Adipocyte (in vitro differentiated cells): ENCODE measurements around the gene ZMIZ1.

Experiments
- DNase-seq: peaks from one replicate; pipeline ENCODE4 v3.0.0-alpha.2; 2015; ENCODE audit warnings: low read depth
- H3K27me3 ChIP-seq: replicated peaks from 2 replicates; pipeline ENCODE4 v1.7.0; 2013; ENCODE audit warnings: mild to moderate bottlenecking, low read length, moderate library complexity; ENCODE audit not compliant: control insufficient read depth, insufficient read depth
- H3K36me3 ChIP-seq: 2 replicates; pipeline ENCODE4 v1.7.0; 2013; ENCODE audit warnings: low read length, mild to moderate bottlenecking, moderate library complexity; ENCODE audit not compliant: control insufficient read depth, insufficient read depth, severe bottlenecking
- H3K4me1 ChIP-seq: 2 replicates; pipeline ENCODE4 v1.7.0; 2013; ENCODE audit warnings: mild to moderate bottlenecking, low read length, moderate library complexity; ENCODE audit not compliant: control insufficient read depth, insufficient read depth
- H3K4me3 ChIP-seq: 2 replicates; pipeline ENCODE4 v1.7.0; 2013; ENCODE audit warnings: mild to moderate bottlenecking, low read length, moderate library complexity
- H3K9ac ChIP-seq: 2 replicates; pipeline ENCODE4 v1.7.0; 2013; ENCODE audit warnings: mild to moderate bottlenecking, low read length, moderate library complexity
- H3K9me3 ChIP-seq: 2 replicates; pipeline ENCODE4 v1.7.0; 2013; ENCODE audit warnings: mild to moderate bottlenecking, low read length, moderate library complexity; ENCODE audit not compliant: control insufficient read depth

ZMIZ1 gene

DNA sequence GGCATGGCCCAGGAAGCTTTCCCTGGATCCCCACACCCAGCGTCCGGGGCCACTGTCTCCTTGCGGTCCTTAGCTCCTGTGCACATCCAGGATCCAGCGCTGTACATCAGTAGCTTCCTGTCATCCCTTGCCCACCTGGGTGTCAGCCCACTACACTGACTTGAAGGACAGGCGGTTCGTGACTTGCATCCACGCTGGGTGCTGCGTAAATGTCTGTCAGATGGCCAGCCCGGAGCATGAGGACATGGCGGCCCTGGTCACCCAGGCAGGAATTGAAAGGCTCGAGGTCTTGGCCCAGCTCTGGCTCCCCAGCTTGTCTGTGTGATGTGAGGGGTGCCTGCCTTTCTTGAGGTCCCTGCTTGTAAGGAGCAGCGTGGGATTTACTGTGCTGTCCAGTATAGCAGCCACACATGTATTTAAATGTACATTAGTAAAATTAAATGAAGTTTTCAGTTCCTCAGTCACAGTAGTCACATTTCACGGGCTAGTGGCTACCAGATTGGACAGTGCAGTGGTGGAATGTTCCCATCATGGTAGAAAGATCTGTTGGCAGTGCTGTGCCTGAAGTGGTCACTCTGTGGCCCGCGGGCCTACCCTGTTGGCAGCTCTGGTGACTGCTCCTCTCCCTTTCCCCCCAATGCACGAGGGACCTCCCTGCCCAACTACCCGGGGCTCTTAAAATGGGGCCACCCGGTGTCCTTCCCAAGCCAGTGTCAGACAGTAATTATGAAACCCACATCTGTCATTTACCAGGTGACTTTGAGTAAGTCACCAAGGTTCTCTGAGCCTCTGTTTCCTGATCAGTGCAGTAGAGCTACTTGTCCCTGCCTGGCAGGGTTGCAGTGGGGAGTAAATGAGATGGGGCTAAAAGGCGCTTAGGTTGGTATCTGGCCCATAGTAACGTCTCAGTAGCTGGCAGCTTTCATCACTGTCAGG, 180.7 kb downstream of the ZMIZ1 start:
- H3K9me3 ChIP-seq: no peaks in the 10 kb centered on the region
- peaks cover 45% of the 10 kb centered on the region for H3K4me1 ChIP-seq
- no peaks in the 10 kb centered on the region for H3K27me3 ChIP-seq
- no peak for DNase-seq
- no peak overlapping the region for H3K4me3 ChIP-seq
- H3K36me3 ChIP-seq: peaks cover 12% of the 10 kb centered on the region
- H3K9ac ChIP-seq: no peak overlapping the region

DNA sequence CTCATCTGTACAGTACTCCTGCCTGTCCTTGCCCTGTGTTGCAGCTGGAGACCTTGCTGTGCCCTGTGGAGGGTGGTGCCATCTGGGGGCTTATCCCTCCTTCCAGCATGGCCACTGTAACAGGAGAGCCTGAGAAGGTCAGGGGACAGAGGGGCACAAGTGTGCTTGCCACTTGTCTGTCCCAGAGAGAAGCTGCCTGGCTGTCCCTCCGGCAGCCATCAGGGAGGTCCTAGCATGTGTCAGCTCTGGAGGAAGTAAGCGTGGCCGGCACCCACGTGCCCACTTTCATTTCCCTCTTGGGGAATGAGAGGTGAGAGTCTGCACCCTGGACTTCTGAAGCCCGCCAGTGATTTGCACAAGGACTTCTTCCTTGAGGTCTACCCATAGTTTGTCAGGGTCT, 181.5 kb downstream of the ZMIZ1 start:
- Histone ChIP-seq H3K9me3 (no peaks in the 10 kb centered on the region), H3K27me3 (no peaks in the 10 kb centered on the region), H3K4me1 (peaks cover 37% of the 10 kb centered on the region), H3K36me3 (peaks cover 13% of the 10 kb centered on the region), H3K4me3 (no peak overlapping the region), H3K9ac (no peak overlapping the region)
- DNase-seq: no peak

DNA sequence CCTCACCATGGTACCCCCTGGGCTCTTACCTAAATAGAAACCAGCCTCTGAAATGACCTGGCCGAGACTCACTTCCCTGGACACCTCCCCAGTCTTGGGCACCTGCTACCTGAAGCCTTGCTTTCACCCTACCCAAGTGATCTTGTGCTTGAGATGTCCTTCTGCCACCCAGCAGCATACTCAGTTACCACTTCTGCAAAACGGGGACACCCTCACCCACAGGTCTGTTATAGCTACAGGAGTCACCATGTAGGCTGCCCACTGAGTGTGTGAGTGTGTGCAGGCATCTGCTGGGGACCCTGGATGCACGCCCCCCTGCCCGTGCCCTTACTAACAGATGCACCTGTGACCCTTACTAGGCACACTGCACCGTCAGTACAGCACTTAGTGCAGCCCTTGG, 183.7 kb downstream of the ZMIZ1 start:
- H3K4me3 ChIP-seq: no peak overlapping the region
- peaks cover 30% of the 10 kb centered on the region for H3K36me3 ChIP-seq
- H3K9me3 ChIP-seq: no peaks in the 10 kb centered on the region
- no peak for DNase-seq
- H3K4me1 ChIP-seq: peaks cover 15% of the 10 kb centered on the region
- no peak overlapping the region for H3K9ac ChIP-seq
- no peaks in the 10 kb centered on the region for H3K27me3 ChIP-seq

DNA sequence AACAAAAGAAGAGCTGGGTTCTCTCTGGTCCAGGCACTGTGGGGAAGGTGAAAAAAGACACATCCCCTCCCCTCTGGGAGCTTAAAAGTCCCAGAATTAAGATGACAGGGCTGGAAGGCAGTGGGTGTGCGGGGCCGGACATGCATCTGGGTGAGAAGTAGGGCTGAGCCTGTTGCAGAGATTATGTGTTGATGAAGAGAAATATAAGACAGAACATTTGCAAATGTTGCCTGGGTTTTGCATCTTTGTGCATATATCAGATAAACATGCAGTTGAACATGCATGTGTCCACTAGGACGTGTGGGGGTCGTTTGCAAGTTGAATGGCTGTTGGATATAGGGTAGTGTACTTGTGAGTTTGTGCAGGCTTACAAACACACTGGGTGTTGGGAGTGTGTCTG, 184.2 kb downstream of the ZMIZ1 start:
- Histone ChIP-seq H3K27me3 (no peaks in the 10 kb centered on the region), H3K4me1 (peaks cover 10% of the 10 kb centered on the region), H3K9me3 (no peaks in the 10 kb centered on the region), H3K9ac (no peak overlapping the region), H3K36me3 (peaks cover 34% of the 10 kb centered on the region), H3K4me3 (no peak overlapping the region)
- no peak for DNase-seq

DNA sequence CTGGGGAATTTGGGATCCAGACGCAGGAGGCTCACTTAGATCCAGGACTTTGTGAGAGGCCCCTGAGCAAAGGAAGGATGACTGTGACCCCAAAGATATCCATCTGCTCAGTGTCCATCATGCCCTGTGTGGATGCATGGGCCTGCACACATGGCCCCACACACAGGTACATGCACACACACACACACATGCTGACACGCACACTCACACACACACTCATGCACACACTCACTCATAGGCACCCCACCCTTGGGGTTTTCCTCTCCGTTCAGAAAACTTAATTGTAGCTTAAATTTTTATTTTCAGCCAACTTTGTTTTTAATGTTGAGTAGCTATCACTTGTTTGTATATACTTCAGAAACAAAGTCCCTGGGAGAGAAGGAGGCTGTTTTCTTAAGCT, 184.9 kb downstream of the ZMIZ1 start:
- no peaks in the 10 kb centered on the region for H3K27me3 ChIP-seq
- H3K4me1 ChIP-seq: peaks cover 6% of the 10 kb centered on the region
- H3K36me3 ChIP-seq: peaks cover 41% of the 10 kb centered on the region
- H3K4me3 ChIP-seq: no peak overlapping the region
- DNase-seq: no peak
- H3K9ac ChIP-seq: no peak overlapping the region
- H3K9me3 ChIP-seq: no peaks in the 10 kb centered on the region

DNA sequence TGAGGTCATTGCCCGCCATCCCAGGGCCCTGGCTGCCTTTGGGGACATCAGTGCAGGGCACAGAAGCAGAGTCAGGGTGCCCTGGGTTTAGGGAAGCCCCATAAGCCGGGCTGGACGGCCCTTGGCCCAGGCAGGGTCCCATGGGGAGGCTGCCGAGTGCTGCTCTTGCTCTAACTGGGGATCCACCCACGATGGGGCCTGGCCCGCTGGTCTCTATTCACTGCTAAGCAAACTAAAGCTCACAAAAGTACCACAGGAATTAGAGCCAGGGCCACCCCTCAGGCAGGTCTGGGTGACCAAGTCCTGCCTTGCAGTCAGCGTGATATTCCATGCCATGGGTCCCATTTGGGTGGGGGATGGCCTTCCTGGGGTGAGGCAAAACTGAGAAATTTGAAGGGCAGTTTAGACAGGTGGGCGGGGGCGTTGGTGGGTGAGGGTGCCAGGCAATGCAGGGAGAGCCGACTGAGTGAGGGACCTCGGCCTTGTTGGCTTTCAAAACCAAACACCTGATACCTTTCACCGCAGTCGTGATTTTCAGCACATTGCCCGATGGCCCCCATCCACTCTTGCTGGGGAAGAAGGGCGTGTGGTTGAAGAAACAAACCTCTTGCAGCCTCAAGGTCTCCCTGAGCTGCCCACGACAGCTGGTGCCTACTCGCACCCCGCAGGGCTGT, 185.7 kb downstream of the ZMIZ1 start:
- H3K4me3 ChIP-seq: no peak overlapping the region
- peaks cover 47% of the 10 kb centered on the region for H3K36me3 ChIP-seq
- H3K9ac ChIP-seq: peak overlapping the region; percentile 14

DNA sequence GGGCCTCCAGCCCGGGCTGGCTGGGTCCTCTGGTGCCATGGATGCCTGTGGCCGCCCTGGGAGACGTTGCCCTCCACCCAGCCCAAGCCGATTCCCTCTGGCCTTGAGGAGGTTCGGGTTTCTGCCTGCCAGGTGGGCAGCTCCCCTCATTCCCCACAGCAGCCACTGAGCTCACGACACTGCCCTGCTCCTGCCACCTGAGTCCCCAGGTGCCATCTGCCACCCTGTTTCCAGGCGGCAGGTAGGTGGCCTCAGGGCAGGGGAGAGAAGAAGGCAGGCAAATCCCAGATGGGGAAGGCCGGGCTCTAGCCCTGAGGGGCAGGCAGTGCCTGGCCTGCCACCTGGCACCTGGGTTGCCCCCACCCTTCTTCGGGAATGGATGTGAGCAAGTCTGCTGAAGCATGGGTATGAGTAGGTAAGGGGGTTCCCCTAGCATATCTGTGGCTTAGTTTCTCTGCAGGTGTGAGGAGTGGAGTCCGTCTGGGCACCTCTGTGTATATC, 186.3 kb downstream of the ZMIZ1 start:
- DNase-seq: no peak
- peaks cover 47% of the 10 kb centered on the region for H3K36me3 ChIP-seq
- no peaks in the 10 kb centered on the region for H3K9me3 ChIP-seq

More for the DNA sequence above, 185.7 kb downstream of the ZMIZ1 start:
- Histone ChIP-seq H3K9me3 (no peaks in the 10 kb centered on the region), H3K4me1 (peaks cover 6% of the 10 kb centered on the region), H3K27me3 (no peaks in the 10 kb centered on the region)
- DNase-seq: no peak

DNA sequence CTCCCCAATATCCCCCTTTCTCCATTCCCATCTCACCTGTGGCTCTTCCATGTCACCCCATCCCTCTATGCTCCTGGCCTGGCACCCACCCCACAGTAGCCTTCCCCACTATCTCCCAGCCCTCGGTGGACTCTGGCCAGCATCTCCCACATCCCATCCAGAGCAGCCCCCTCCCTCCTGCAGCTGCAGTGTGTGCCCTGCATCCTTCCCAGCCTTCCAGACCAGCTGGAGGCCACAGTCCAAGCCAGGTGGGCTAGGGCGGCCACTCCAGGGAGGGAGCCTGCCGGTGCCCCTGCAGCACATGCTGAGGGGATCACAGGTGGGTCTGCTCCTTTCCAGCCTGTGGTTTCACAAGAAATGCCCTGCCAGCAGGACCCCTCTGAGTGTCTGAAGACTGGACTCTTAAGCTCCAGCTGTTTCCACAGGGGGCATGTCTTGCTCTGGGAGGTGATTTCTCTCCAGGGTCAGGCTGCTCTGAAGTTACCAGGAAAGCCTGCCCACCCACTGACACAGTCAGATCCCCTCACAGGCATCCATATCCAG, 187.6 kb downstream of the ZMIZ1 start:
- Histone ChIP-seq H3K9me3 (no peaks in the 10 kb centered on the region), H3K9ac (no peak overlapping the region), H3K27me3 (no peaks in the 10 kb centered on the region), H3K4me1 (peaks cover 14% of the 10 kb centered on the region), H3K4me3 (no peak overlapping the region), H3K36me3 (peaks cover 47% of the 10 kb centered on the region)
- DNase-seq: no peak

More for the DNA sequence above, 186.3 kb downstream of the ZMIZ1 start:
- Histone ChIP-seq H3K9ac (no peak overlapping the region), H3K27me3 (no peaks in the 10 kb centered on the region), H3K4me1 (peaks cover 6% of the 10 kb centered on the region), H3K4me3 (no peak overlapping the region)

DNA sequence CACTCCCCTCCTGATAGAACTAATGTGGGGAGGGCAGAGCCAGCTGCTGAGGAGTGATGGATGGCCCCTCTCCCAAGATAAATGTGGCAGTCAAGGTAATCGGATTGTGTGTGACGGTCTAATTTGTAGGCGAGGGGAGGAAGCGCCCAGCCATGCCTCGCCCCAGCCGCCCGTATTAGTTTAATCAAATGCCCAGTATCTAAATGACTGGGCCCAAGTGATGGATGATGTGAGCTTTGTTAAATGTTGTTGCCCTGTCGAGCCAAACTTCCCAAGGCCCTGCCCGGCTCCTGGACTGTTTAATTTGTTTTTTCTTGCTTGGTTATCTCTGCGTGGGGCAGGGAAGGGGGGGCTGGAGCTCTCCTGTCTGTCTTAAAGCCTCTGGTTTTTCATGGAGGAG, 190.1 kb downstream of the ZMIZ1 start:
- no peaks in the 10 kb centered on the region for H3K9me3 ChIP-seq
- peaks cover 15% of the 10 kb centered on the region for H3K4me1 ChIP-seq
- no peaks in the 10 kb centered on the region for H3K27me3 ChIP-seq
- DNase-seq: no peak
- no peak overlapping the region for H3K9ac ChIP-seq
- H3K36me3 ChIP-seq: peaks cover 51% of the 10 kb centered on the region
- no peak overlapping the region for H3K4me3 ChIP-seq

DNA sequence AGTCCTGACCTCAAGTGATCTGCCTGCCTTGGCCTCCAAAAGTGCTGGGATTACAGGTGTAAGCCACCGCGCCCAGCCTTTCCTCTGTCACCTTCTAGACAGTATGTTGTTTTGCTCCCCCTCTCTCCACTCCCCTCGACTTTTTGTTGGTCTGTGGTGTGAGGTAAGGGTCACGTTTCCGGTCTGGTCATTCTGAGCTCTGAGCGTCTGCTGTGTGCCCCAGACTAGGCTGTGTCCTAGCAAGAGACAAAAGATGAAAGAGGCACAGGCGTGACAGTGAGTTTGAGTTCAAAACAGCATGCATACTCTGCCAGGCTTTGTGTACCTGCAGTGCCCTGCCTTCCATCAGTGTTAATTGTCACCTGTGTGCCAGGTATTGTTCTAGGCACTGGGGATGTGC, 191.1 kb downstream of the ZMIZ1 start:
- no peak for DNase-seq
- Histone ChIP-seq H3K4me3 (no peak overlapping the region), H3K9ac (no peak overlapping the region), H3K4me1 (peaks cover 15% of the 10 kb centered on the region), H3K9me3 (no peaks in the 10 kb centered on the region), H3K36me3 (peaks cover 52% of the 10 kb centered on the region), H3K27me3 (no peaks in the 10 kb centered on the region)
